Neural cell (in vitro differentiated cells): ENCODE results near the gene KIF5C. TPM values are rescaled to one million over a fixed set of nuclear protein-coding genes. Genes with fewer than 3 reads are reported as not detected.

Source experiments
- H2AFZ ChIP-seq: fragments of 200-600, 300-800 bp; sonication (generic), shearing (Covaris generic); 2 replicates; pipeline ENCODE4 v1.6.0; 2014; ENCODE audit warnings: low read depth, mild to moderate bottlenecking, antibody characterized with exemption, low read length, moderate library complexity
- H3F3A ChIP-seq: fragments of 200-600 bp; shearing (Covaris generic); 2 replicates; pipeline ENCODE4 v1.6.1; 2016; ENCODE audit warnings: mild to moderate bottlenecking, moderate library complexity, mixed read lengths, antibody characterized with exemption, low read length; ENCODE audit not compliant: insufficient read depth, poor library complexity, severe bottlenecking
- H3K27ac ChIP-seq: fragments of 200-600, 300-800 bp; sonication (generic), shearing (Covaris generic); 2 replicates; pipeline ENCODE4 v1.5.1; 2014; ENCODE audit warnings: mild to moderate bottlenecking, low read length, moderate library complexity
- H3K27me3 ChIP-seq: fragments of 300-800, 200-600 bp; sonication (generic), shearing (Covaris generic); 2 replicates; pipeline ENCODE4 v1.6.0; 2014; ENCODE audit warnings: mild to moderate bottlenecking, low read depth, low read length, moderate library complexity; ENCODE audit not compliant: insufficient read depth
- H3K36me3 ChIP-seq: fragments of 300-800, 200-600 bp; sonication (generic), shearing (Covaris generic); 2 replicates; pipeline ENCODE4 v1.5.1; 2014; ENCODE audit warnings: mild to moderate bottlenecking, antibody characterized with exemption, low read length, moderate library complexity; ENCODE audit not compliant: insufficient read depth
- H3K4me2 ChIP-seq: fragments of 300-800, 200-600 bp; sonication (generic), shearing (Covaris generic); 2 replicates; pipeline ENCODE4 v1.6.0; 2014; ENCODE audit warnings: mild to moderate bottlenecking, low read length
- H3K4me3 ChIP-seq: fragments of 300-800, 200-600 bp; sonication (generic), shearing (Covaris generic); 2 replicates; pipeline ENCODE4 v1.5.1; 2014; ENCODE audit warnings: mild to moderate bottlenecking, low read length, moderate library complexity
- H3K79me2 ChIP-seq: fragments of 200-600 bp; shearing (Covaris generic); replicated peaks from 2 replicates; pipeline ENCODE4 v1.6.0; 2014; ENCODE audit warnings: mild to moderate bottlenecking, low read length, moderate library complexity; ENCODE audit not compliant: insufficient read depth
- H3K9ac ChIP-seq: fragments of 300-800, 200-600 bp; sonication (generic), shearing (Covaris generic); 2 replicates; pipeline ENCODE4 v1.6.1; 2016; ENCODE audit warnings: mild to moderate bottlenecking, low read length, mixed read lengths
- H3K9me2 ChIP-seq: fragments of 200-600 bp; shearing (Covaris generic); 2 replicates; pipeline ENCODE4 v1.6.1; 2016; ENCODE audit warnings: mild to moderate bottlenecking, low read length, mixed read lengths; ENCODE audit not compliant: insufficient read depth
- H3K9me3 ChIP-seq: fragments of 200-600, 300-800 bp; sonication (generic), shearing (Covaris generic); 2 replicates; pipeline ENCODE4 v1.6.1; 2016; ENCODE audit warnings: mild to moderate bottlenecking, mixed run types, low read length, moderate library complexity, mixed read lengths
- H4K20me1 ChIP-seq: fragments of 200-600 bp; shearing (Covaris generic); 2 replicates; pipeline ENCODE4 v1.6.1; 2016; ENCODE audit warnings: mild to moderate bottlenecking, mixed run types; ENCODE audit not compliant: insufficient read depth
- CTCF ChIP-seq: fragments of 450-650 bp; IDR thresholded peaks from 2 replicates; pipeline ENCODE4 v1.5.1; 2014; ENCODE audit warnings: antibody characterized with exemption, mild to moderate bottlenecking, moderate library complexity; ENCODE audit not compliant: poor library complexity, severe bottlenecking
- EP300 ChIP-seq: fragments of 450-650 bp; conservative IDR thresholded peaks from 2 replicates; pipeline ENCODE4 v1.6.1; 2014; ENCODE audit warnings: antibody characterized with exemption, mild to moderate bottlenecking, moderate library complexity; ENCODE audit not compliant: poor library complexity, severe bottlenecking
- EZH2 ChIP-seq: fragments of 200-600, 300-800 bp; shearing (Covaris generic), sonication (generic); IDR thresholded peaks from 2 replicates; pipeline ENCODE4 v1.6.1; 2014; ENCODE audit warnings: antibody characterized with exemption, low read length, borderline replicate concordance, mild to moderate bottlenecking; ENCODE audit not compliant: insufficient read depth, poor library complexity, severe bottlenecking
- MXI1 ChIP-seq: fragments of 450-650 bp; conservative IDR thresholded peaks from 2 replicates; pipeline ENCODE4 v1.6.1; 2014; ENCODE audit warnings: antibody characterized with exemption, mild to moderate bottlenecking; ENCODE audit not compliant: poor library complexity, severe bottlenecking
- POLR2AphosphoS5 ChIP-seq: IDR thresholded peaks from 2 replicates; pipeline ENCODE4 v1.6.1; 2012
- RAD21 ChIP-seq: fragments of 450-650 bp; conservative IDR thresholded peaks from 2 replicates; pipeline ENCODE4 v1.6.1; 2014; ENCODE audit warnings: antibody characterized with exemption, mild to moderate bottlenecking, moderate library complexity
- REST ChIP-seq: IDR thresholded peaks from 2 replicates; pipeline ENCODE4 v1.6.1; 2012; ENCODE audit warnings: borderline replicate concordance
- SMC3 ChIP-seq: fragments of 450-650 bp; conservative IDR thresholded peaks from 2 replicates; pipeline ENCODE4 v1.6.1; 2014; ENCODE audit warnings: antibody characterized with exemption, mild to moderate bottlenecking, moderate library complexity; ENCODE audit not compliant: poor library complexity
- TAF1 ChIP-seq: IDR thresholded peaks from 2 replicates; pipeline ENCODE4 v1.6.1; 2012; ENCODE audit warnings: low read depth
- polyA plus RNA-seq: library from polyadenylated mRNA; depleted of rRNA; stranded (reverse); fragments of >200 nt; gene quantifications from 2 replicates; pipeline ENCODE4 v1.2.3, GENCODE V29; 2014

KIF5C gene
- polyA plus RNA-seq, 1 donor from 2014 or later, result 527 TPM

- Histone ChIP-seq H3F3A (no peaks in the 10 kb centered on the region), H3K9ac (no peak overlapping the region), H3K9me2 (no peaks in the 10 kb centered on the region), H3K36me3 (no peaks in the 10 kb centered on the region), H3K27ac (no peak overlapping the region), H3K4me2 (no peak overlapping the region), H3K9me3 (no peaks in the 10 kb centered on the region), H4K20me1 (no peaks in the 10 kb centered on the region), H2AFZ (no peak overlapping the region), H3K27me3 (peaks cover 15% of the 10 kb centered on the region), H3K4me3 (no peak overlapping the region), H3K79me2 (no peaks in the 10 kb centered on the region)
- TF ChIP-seq POLR2AphosphoS5 (no peak), RAD21 (no peak)
Measured at GRCh38 chr2:149034406-149034805, 159.4 kb downstream of the KIF5C start.

- H4K20me1 ChIP-seq, result no peaks in the 10 kb centered on the region
- no peaks in the 10 kb centered on the region for H3K9me2 ChIP-seq
- H2AFZ ChIP-seq, result no peak overlapping the region
- no peaks in the 10 kb centered on the region for H3K9me3 ChIP-seq
- no peak overlapping the region for H3K27ac ChIP-seq
- H3K4me2 ChIP-seq, result no peak overlapping the region
- no peak overlapping the region for H3K9ac ChIP-seq
- peaks cover 19% of the 10 kb centered on the region for H3K27me3 ChIP-seq
- no peak overlapping the region for H3K4me3 ChIP-seq
- no peaks in the 10 kb centered on the region for H3F3A ChIP-seq
- TF ChIP-seq RAD21 (no peak), TAF1 (no peak), REST (no peak), POLR2AphosphoS5 (no peak), CTCF (no peak), EP300 (no peak), EZH2 (no peak), MXI1 (no peak), SMC3 (no peak)
- H3K79me2 ChIP-seq, result no peaks in the 10 kb centered on the region
- H3K36me3 ChIP-seq, result no peaks in the 10 kb centered on the region
Measured at GRCh38 chr2:149036507-149037293, 161.7 kb downstream of the KIF5C start.
